Measurements from ENCODE around the gene POU2F1. TPM values are rescaled to one million over a fixed set of nuclear protein-coding genes. Genes with fewer than 3 reads are reported as not detected.

The POU2F1 gene
- total RNA-seq, 1 donor from 2014 or later, result 15.3 TPM

- Mint-ChIP-seq H3K27ac (ENCODE audit: unreplicated experiment) (peak overlapping the region; percentile 73), H3K27me3 (ENCODE audit: unreplicated experiment) (peaks cover 2% of the 10 kb centered on the region), H3K9me3 (ENCODE audit: unreplicated experiment) (peaks cover 11% of the 10 kb centered on the region), H3K4me1 (ENCODE audit: unreplicated experiment) (peaks cover 31% of the 10 kb centered on the region), H3K4me3 (ENCODE audit: unreplicated experiment) (peak overlapping the region; percentile 93), H3K36me3 (ENCODE audit: unreplicated experiment) (no peaks in the 10 kb centered on the region)
- no peak for DNase-seq (ENCODE audit: extremely low spot score, unreplicated experiment)
- TF ChIP-seq CTCF (IDR thresholded peaks at IDR 0.05), result no peak
Measured at GRCh38 chr1:167219194-167219593, 1.5 kb upstream of the POU2F1 start.

- peaks cover 11% of the 10 kb centered on the region for H3K9me3 Mint-ChIP-seq (ENCODE audit: unreplicated experiment)
- no peaks in the 10 kb centered on the region for H3K36me3 Mint-ChIP-seq (ENCODE audit: unreplicated experiment)
- H3K27me3 Mint-ChIP-seq (ENCODE audit: unreplicated experiment), result no peaks in the 10 kb centered on the region
- peak; percentile 20 for TF ChIP-seq CTCF (IDR thresholded peaks at IDR 0.05)
- peak overlapping the region; percentile 73 for H3K27ac Mint-ChIP-seq (ENCODE audit: unreplicated experiment)
- peaks cover 31% of the 10 kb centered on the region for H3K4me1 Mint-ChIP-seq (ENCODE audit: unreplicated experiment)
- DNase-seq (ENCODE audit: extremely low spot score, unreplicated experiment), result peak; percentile 90
- H3K4me3 Mint-ChIP-seq (ENCODE audit: unreplicated experiment), result peak overlapping the region; percentile 93
Measured at GRCh38 chr1:167219646-167220536, 795 bp upstream of the POU2F1 start.

- Mint-ChIP-seq H3K27ac (ENCODE audit: unreplicated experiment) (peak overlapping the region; percentile 91), H3K4me3 (ENCODE audit: unreplicated experiment) (peak overlapping the region; percentile 85), H3K4me1 (ENCODE audit: unreplicated experiment) (peaks cover 33% of the 10 kb centered on the region), H3K27me3 (ENCODE audit: unreplicated experiment) (no peaks in the 10 kb centered on the region), H3K36me3 (ENCODE audit: unreplicated experiment) (no peaks in the 10 kb centered on the region), H3K9me3 (ENCODE audit: unreplicated experiment) (peaks cover 8% of the 10 kb centered on the region)
- DNase-seq (ENCODE audit: extremely low spot score, unreplicated experiment), result no peak
- TF ChIP-seq CTCF (IDR thresholded peaks at IDR 0.05), result no peak
Measured at GRCh38 chr1:167221126-167221737, 546 bp downstream of the POU2F1 start.

GRCh38 chr1:167221738-167222610 is 1.3 kb downstream of the POU2F1 start:
- Mint-ChIP-seq H3K27ac (ENCODE audit: unreplicated experiment) (peak overlapping the region; percentile 95), H3K36me3 (ENCODE audit: unreplicated experiment) (no peaks in the 10 kb centered on the region), H3K9me3 (ENCODE audit: unreplicated experiment) (peaks cover 1% of the 10 kb centered on the region), H3K4me3 (ENCODE audit: unreplicated experiment) (peak overlapping the region; percentile 92), H3K27me3 (ENCODE audit: unreplicated experiment) (no peaks in the 10 kb centered on the region), H3K4me1 (ENCODE audit: unreplicated experiment) (peaks cover 36% of the 10 kb centered on the region)
- DNase-seq (ENCODE audit: extremely low spot score, unreplicated experiment), result no peak
- TF ChIP-seq CTCF (IDR thresholded peaks at IDR 0.05), result no peak

Data from osteocyte (in vitro differentiated cells).